Vagina (tissue), 2 donors: ENCODE measurements around the gene ZNF808. TPM values are rescaled to one million over a fixed set of nuclear protein-coding genes. Genes with fewer than 3 reads are reported as not detected.
A peak's percentile ranks its signal among the peaks of the same experiment; 100 is the strongest.
"Not testable (repeated sequence)": the region's sequence is repeated elsewhere in the genome, so short reads cannot be mapped to it uniquely, and the experiment has no call there.

Experiments used
- DNase-seq, 2 donors: peaks; one replicate each; pipeline ENCODE4 v3.0.0-alpha.2; 2017; ENCODE audit errors: extremely low spot score in 2 of 2
- H3K27ac ChIP-seq: fragments of 200-600 bp; sonication (generic); one replicate; pipeline ENCODE4 v1.5.1; 2019
- H3K27me3 ChIP-seq: fragments of 200-600 bp; sonication (generic); one replicate; pipeline ENCODE4 v1.5.1; 2019
- H3K36me3 ChIP-seq, 2 donors: fragments of 200-600 bp; sonication (generic); one replicate each; pipeline ENCODE4 v1.5.1; 2017 to 2019
- H3K4me1 ChIP-seq: fragments of 200-600 bp; sonication (generic); one replicate; pipeline ENCODE4 v1.5.1; 2019
- H3K4me3 ChIP-seq, 2 donors: fragments of 200-600 bp; sonication (generic); 1 replicate in 1 of 2; 2 replicates in 1 of 2; pipeline ENCODE4 v1.5.1; 2016 to 2019
- H3K9me3 ChIP-seq: fragments of 200-600 bp; sonication (generic); one replicate; pipeline ENCODE4 v1.5.1; 2019
- CTCF ChIP-seq, 3 experiments: fragments of 450-650 bp in 2 of 3; fragments of 200-600 bp in 1 of 3; sonication (generic) in 1 of 3; IDR thresholded peaks; one replicate each; pipeline ENCODE4 v1.5.1; 2017 to 2019; ENCODE audit warnings: antibody characterized with exemption in 3 of 3, mild to moderate bottlenecking in 2 of 3, moderate library complexity in 2 of 3
- POLR2A ChIP-seq, 2 donors: fragments of 450-650 bp; IDR thresholded peaks; one replicate each; pipeline ENCODE4 v1.6.1; 2017; ENCODE audit warnings: antibody characterized with exemption in 2 of 2, mild to moderate bottlenecking in 2 of 2, moderate library complexity in 2 of 2
- POLR2AphosphoS5 ChIP-seq, 2 donors: sonication (generic); formaldehyde crosslinking; IDR thresholded peaks; one replicate each; pipeline ENCODE4 v1.9.0; 2017; ENCODE audit warnings: antibody characterized with exemption in 2 of 2, mild to moderate bottlenecking in 2 of 2, low read depth in 1 of 2; ENCODE audit not compliant: insufficient read depth in 1 of 2
- intact Hi-C: fragments of 100-400 bp; cut with DNase I; formaldehyde crosslinking; loops from one replicate; pipeline ENCODE4 v1.15.1; 2023
- total RNA-seq: library from RNA; depleted of rRNA; stranded (reverse); fragments of >200 nt; gene quantifications from one replicate; pipeline ENCODE4 v1.2.3, GENCODE V29; 2016

The ZNF808 gene
- total RNA-seq, 1 donor from 2014 or later, result 14.7 TPM

GRCh38 chr19:52533901-52534300 is 6.4 kb downstream of the ZNF808 start:
- intact Hi-C loops, result no loop called here

DNA sequence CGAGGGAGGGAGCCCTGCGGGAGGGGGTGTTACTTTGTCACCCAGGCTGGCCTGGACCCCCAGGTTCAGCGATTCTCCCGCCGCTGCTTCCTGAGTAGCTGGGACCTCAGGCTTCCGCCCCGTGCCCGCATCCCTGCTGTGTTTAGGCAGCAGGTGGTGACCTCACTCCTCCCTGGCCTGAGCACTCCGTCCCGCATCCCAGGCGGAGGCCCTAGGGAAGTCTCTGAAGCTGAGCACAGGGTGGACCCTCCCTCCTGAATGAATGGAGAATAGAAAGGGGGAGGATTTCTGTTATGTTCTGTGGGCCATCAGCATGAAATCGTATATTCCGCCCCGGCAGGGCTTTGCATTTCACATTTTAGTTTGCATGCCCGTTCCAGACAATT is 7.9 kb downstream of the ZNF808 start:
- DNase-seq, H3K36me3 ChIP-seq, H3K27ac ChIP-seq, intact Hi-C loops, H3K27me3 ChIP-seq, H3K4me1 ChIP-seq, H3K9me3 ChIP-seq: not testable (repeated sequence)
- H3K4me3 ChIP-seq, result peak overlapping the region; percentile 48 to 66

More at GRCh38 chr19:52533901-52534300, 6.4 kb downstream of the ZNF808 start:
- no peak for TF ChIP-seq POLR2AphosphoS5 (IDR thresholded peaks at IDR 0.05; ENCODE audit: insufficient read depth in 1 of 2, low read depth in 1 of 2)
- no peak for TF ChIP-seq CTCF (IDR thresholded peaks at IDR 0.05)
- TF ChIP-seq POLR2A (IDR thresholded peaks at IDR 0.05), result no peak
- Histone ChIP-seq H3K27me3 (no peaks in the 10 kb centered on the region), H3K4me1 (peaks cover 8% of the 10 kb centered on the region), H3K4me3 (no peak overlapping the region), H3K27ac (no peak overlapping the region), H3K9me3 (no peaks in the 10 kb centered on the region), H3K36me3 (no peaks in the 10 kb centered on the region)
- no peak for DNase-seq

DNA sequence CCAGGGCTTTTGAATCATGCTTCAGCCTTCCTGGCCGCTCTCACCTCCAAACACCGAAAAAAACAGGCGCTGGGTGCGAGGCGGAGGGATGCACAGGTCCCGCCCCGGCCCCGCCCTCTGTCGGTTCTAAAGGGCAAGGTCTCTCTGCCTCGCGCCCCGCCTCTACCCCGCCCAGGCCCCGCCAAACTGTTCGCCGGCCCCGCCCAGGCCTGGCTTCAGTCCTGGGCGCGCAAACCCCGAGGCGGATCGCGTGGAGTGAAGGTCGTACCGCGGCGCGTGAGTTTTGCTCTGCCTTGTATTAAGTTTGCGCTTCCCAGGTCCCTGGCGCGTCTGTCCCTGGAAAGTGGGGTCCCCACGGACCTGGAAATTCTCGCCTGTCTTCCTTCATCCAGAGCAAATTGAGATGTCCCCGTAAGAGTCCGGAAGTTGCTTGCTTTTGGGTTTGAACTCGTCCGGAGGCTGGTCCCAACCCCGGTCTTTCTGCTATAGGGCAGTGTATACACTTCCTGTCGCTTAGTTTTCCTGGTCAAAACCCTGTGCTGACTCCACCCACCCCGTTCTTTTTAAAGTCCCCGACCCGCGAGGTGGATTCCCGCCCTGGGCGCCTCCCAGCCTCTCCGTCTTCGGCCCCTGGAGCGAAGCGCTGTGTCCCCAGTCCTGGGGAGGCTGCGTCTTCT is 8.4 kb downstream of the ZNF808 start:
- Histone ChIP-seq H3K9me3 (no peaks in the 10 kb centered on the region), H3K36me3 (no peaks in the 10 kb centered on the region), H3K4me3 (peak overlapping the region; percentile 48 to 66), H3K27me3 (no peaks in the 10 kb centered on the region), H3K4me1 (peaks cover 4% of the 10 kb centered on the region), H3K27ac (peak overlapping the region; percentile 67)
- intact Hi-C loops, result no loop called here
- peak in 1 of 2 donors; percentile 88 for DNase-seq
- peak in 1 of 2 donors; percentile 26 for TF ChIP-seq POLR2A (IDR thresholded peaks at IDR 0.05)
- TF ChIP-seq CTCF (IDR thresholded peaks at IDR 0.05), result no peak
- peak in 1 of 2 donors; percentile 70 for TF ChIP-seq POLR2AphosphoS5 (IDR thresholded peaks at IDR 0.05; ENCODE audit: insufficient read depth in 1 of 2, low read depth in 1 of 2)

DNA sequence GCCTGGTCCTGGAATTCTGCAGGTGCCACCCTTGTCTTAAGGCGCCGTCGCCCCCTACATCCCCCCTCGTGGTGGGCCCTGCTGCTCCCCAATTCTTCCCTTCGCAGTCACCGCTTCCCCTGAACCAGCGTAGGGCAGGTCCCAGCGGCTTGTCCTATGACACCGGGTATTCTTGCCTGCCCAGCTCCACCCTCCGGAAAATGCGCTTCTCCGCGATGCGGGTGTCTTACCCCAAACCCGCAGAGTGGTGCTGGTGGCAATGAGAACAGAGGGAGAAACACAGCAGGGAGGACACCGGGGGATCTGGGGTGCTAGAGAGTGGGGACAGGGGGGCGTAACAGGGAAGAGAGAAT is 9.0 kb downstream of the ZNF808 start:
- Histone ChIP-seq H3K36me3 (no peaks in the 10 kb centered on the region), H3K9me3 (no peaks in the 10 kb centered on the region), H3K27me3 (no peaks in the 10 kb centered on the region), H3K4me3 (peak overlapping the region; percentile 48 to 66), H3K4me1 (peaks cover 4% of the 10 kb centered on the region), H3K27ac (peak overlapping the region; percentile 67)
- no peak for TF ChIP-seq CTCF (IDR thresholded peaks at IDR 0.05)
- no peak for TF ChIP-seq POLR2AphosphoS5 (IDR thresholded peaks at IDR 0.05; ENCODE audit: insufficient read depth in 1 of 2, low read depth in 1 of 2)
- TF ChIP-seq POLR2A (IDR thresholded peaks at IDR 0.05), result no peak
- intact Hi-C loops, result no loop called here
- DNase-seq, result no peak

GRCh38 chr19:52538815-52539214 is 11.3 kb downstream of the ZNF808 start:
- H3K36me3 ChIP-seq, intact Hi-C loops, DNase-seq, H3K27ac ChIP-seq, H3K4me3 ChIP-seq, H3K27me3 ChIP-seq, H3K4me1 ChIP-seq, H3K9me3 ChIP-seq: not testable (repeated sequence)

GRCh38 chr19:52541176-52541575 is 13.7 kb downstream of the ZNF808 start:
- H3K4me3 ChIP-seq, DNase-seq, H3K4me1 ChIP-seq, intact Hi-C loops, H3K9me3 ChIP-seq, H3K27me3 ChIP-seq, H3K27ac ChIP-seq: not testable (repeated sequence)
- H3K36me3 ChIP-seq, result peaks cover 0 to 20% of the 10 kb centered on the region in 2 donors
